ENCODE data around the gene FECH. TPM values are rescaled to one million over a fixed set of nuclear protein-coding genes. Genes with fewer than 3 reads are reported as not detected.
"Not testable (repeated sequence)": the region's sequence is repeated elsewhere in the genome, so short reads cannot be mapped to it uniquely, and the experiment has no call there.

The FECH gene
- 30.4 and 33.0 TPM in 2 replicates for total RNA-seq (2014; rRNA removed; shearing (Covaris generic))

GRCh38 chr18:57586251-57587049 is at the start of gene FECH:
Gene FECH (minus strand): TSS chr18:57586702. CDS start chr18:57586620, 82 bp downstream.
- peak within 1 kb of the TSS; percentile 90 for H3K4me3 ChIP-seq (ENCODE audit: insufficient read depth, low read depth, low read length)
- H3K36me3 ChIP-seq (replicated peaks; ENCODE audit: control insufficient read depth, insufficient read depth, low read length), result no peaks in the 10 kb centered on the region; the same call in 1 of the 2 replicates
- peak; percentile 82 for DNase-seq
- no peaks in the 10 kb centered on the region for H3K27me3 ChIP-seq (ENCODE audit: control insufficient read depth, insufficient read depth, low read length)

GRCh38 chr18:57635003-57635822 is 48.7 kb upstream of the FECH start:
- Histone ChIP-seq H3K4me3 (ENCODE audit: insufficient read depth, low read depth, low read length) (no peak overlapping the region), H3K36me3 (replicated peaks; ENCODE audit: control insufficient read depth, insufficient read depth, low read length) (no peaks in the 10 kb centered on the region), H3K27me3 (ENCODE audit: control insufficient read depth, insufficient read depth, low read length) (no peaks in the 10 kb centered on the region)
- DNase-seq, result no peak

DNA sequence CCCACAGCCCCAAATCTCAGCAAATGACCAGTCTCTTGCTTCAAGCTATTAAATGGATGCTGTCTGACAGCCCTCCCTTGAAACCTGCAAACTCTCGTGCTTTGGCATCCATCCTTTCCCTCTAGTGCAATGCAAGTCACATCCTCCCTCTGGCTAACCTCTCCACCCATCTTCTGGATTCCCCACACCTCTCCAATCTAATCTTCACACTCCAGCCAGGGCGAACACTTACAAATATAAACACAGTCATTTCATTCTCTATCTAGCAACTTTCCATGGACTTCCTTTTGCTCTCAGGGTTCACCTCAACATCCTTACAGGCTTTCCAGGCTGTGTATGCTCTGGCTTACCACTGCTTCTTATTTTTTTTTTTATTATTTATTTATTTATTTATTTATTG is 45.2 kb upstream of the FECH start:
- no peak for DNase-seq
- H3K36me3 ChIP-seq (replicated peaks; ENCODE audit: control insufficient read depth, insufficient read depth, low read length), result no peaks in the 10 kb centered on the region
- H3K4me3 ChIP-seq (ENCODE audit: insufficient read depth, low read depth, low read length), result no peak overlapping the region
- H3K27me3 ChIP-seq (ENCODE audit: control insufficient read depth, insufficient read depth, low read length), result no peaks in the 10 kb centered on the region

DNA sequence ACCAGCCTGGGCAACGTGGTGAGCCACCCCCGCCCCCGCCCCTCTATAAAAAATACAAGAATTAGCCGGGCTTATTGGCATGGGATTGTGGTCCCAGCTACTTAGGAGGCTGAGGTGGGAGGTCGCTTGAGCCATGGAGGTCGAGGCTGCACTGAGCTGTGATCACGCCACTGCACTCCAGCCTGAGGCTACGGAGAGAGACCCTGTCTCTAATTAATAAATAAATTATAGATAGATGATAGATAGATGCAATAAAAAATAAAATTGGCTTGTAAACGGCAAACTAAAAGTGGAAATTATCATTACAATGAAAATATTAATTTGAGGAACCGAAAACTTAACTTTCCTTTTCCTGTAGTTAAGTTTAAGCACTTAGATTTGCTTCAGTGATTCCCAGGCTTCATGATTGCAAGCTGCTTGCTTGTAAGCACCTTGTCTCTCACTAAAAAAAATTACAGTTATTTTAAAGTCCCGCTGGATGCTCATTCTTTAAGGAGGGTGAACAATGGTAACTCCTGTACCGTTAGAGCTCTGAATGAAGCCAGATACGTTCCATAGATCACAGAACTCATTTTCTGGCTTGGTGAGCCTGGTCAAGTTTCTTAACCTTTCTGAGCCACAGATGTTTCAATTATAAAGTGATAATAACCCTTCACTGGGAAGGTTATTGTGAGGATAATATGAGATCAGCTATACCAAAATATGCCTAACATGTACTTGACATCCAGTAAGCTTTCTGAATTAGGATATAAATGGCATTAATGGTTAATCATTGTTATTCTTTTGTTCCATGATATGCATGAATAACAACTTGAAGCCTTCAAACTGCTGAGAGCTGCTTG is 44.5 kb upstream of the FECH start:
- DNase-seq, result no peak
- no peaks in the 10 kb centered on the region for H3K27me3 ChIP-seq (ENCODE audit: control insufficient read depth, insufficient read depth, low read length)
- no peaks in the 10 kb centered on the region for H3K36me3 ChIP-seq (replicated peaks; ENCODE audit: control insufficient read depth, insufficient read depth, low read length)
- H3K4me3 ChIP-seq (ENCODE audit: insufficient read depth, low read depth, low read length), result peak overlapping the region; percentile 63

DNA sequence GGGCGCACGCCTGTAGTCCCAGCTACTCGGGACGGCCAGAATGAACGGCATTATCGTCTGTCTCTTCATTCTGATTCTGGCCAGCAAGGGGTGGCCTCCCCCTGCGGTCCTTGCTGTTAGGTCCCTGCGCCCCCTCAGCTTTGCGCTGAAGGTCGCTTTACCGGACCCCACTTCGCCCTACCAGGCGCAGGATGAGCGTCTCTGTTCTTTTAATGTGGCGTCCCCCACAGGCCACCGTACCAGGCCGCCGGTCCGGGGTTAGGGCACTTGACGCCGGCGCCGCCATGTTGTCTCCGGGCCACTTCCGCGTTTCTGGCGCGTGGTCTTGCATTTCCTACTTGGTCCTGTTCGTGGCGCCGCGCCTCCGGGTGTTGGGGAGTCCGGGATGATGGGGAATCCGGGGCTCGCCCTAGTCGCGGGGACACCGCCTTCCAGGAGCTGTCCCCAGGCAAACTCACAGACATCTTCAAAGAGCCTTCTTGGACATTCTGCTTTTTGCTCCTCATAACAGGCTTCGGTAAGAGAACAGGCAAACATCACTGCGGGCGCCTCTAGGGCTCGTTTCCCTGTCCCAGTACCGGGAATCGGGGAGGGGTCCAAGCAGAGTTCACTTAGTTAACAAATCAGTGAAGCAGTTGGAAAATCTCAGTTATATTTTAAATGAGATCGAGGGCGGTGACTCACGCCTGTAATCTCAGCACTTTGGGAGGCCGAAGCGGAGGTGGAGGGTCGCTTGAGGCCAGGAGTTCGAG is 43.7 kb upstream of the FECH start:
- Histone ChIP-seq H3K27me3 (ENCODE audit: control insufficient read depth, insufficient read depth, low read length) (no peaks in the 10 kb centered on the region), H3K36me3 (replicated peaks; ENCODE audit: control insufficient read depth, insufficient read depth, low read length) (no peaks in the 10 kb centered on the region), H3K4me3 (ENCODE audit: insufficient read depth, low read depth, low read length) (peak overlapping the region; percentile 63)
- peak; percentile 95 for DNase-seq

- Histone ChIP-seq H3K27me3 (ENCODE audit: control insufficient read depth, insufficient read depth, low read length) (no peaks in the 10 kb centered on the region), H3K4me3 (ENCODE audit: insufficient read depth, low read depth, low read length) (no peak overlapping the region; the same call in 1 of the 2 replicates), H3K36me3 (replicated peaks; ENCODE audit: control insufficient read depth, insufficient read depth, low read length) (no peaks in the 10 kb centered on the region)
- no peak for DNase-seq
Observed at GRCh38 chr18:57629422-57629821, 42.9 kb upstream of the FECH start.

DNA sequence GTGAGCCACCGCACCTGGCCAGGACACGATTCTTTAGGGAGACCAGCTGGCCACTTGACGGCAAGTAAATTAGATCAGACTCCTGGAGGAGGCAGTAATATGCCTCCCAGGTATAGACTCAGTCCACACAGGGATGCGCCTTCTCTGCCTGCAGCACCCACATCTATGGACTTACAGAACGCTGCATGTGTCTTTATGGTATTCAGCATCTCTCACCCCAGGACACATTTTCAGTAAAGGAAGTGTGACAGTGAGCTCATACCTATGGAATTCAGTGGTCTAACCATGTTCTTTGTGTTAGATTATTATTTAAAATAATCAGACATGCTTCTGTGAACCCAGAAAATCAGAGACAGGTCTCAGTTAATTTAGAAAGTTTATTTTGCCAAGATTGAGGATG is 41.0 kb upstream of the FECH start:
- DNase-seq, result no peak
- Histone ChIP-seq H3K27me3 (ENCODE audit: control insufficient read depth, insufficient read depth, low read length) (no peaks in the 10 kb centered on the region), H3K4me3 (ENCODE audit: insufficient read depth, low read depth, low read length) (no peak overlapping the region)

GRCh38 chr18:57624988-57625387 is 38.5 kb upstream of the FECH start:
- Histone ChIP-seq H3K4me3 (ENCODE audit: insufficient read depth, low read depth, low read length) (no peak overlapping the region), H3K27me3 (ENCODE audit: control insufficient read depth, insufficient read depth, low read length) (no peaks in the 10 kb centered on the region), H3K36me3 (replicated peaks; ENCODE audit: control insufficient read depth, insufficient read depth, low read length) (no peaks in the 10 kb centered on the region)
- no peak for DNase-seq

More for the DNA sequence above, 41.0 kb upstream of the FECH start:
- H3K36me3 ChIP-seq (replicated peaks; ENCODE audit: control insufficient read depth, insufficient read depth, low read length), result no peaks in the 10 kb centered on the region

DNA sequence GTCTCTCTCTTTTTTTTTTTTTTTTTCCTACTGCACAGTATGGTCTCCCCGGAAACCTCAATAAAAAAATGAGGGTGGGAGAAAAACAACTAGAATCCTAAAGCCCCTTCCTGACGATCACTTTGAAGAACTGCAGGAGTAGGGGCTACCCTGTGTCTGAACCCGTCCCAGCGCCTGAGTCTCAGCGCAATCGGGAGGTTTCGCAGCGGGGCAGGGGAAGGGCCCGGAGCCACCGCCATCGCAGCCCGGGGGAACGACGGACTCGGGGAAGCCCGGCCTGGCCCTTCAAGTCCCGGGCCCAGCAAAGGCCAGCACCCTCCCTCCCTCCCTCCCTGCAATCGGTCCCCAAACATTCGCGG is 34.7 kb upstream of the FECH start:
- peak; percentile 74 for DNase-seq
- H3K4me3 ChIP-seq (ENCODE audit: insufficient read depth, low read depth, low read length), result peak overlapping the region; percentile 86
- peaks cover 2% of the 10 kb centered on the region for H3K36me3 ChIP-seq (replicated peaks; ENCODE audit: control insufficient read depth, insufficient read depth, low read length)
- H3K27me3 ChIP-seq (ENCODE audit: control insufficient read depth, insufficient read depth, low read length), result no peaks in the 10 kb centered on the region

DNA sequence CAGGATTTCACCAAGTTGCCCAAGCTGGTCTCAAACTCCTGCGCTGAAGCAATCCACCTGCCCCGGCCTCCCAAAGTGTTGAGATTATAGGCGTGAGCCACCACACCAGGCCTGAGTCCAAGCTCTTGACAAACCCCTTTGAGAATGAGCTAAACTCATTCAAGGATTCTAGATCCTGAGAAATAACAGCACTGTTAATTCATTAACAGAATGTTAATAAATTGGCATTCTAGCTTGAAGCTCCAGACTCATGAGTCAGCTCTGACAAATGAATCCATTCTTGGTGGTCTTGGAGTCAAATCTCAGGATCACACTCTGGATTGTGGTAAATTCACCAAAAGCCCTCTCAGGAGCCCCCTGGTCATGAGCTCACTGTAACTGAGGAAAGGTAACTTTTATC is 33.4 kb upstream of the FECH start:
- no peak for DNase-seq
- Histone ChIP-seq H3K27me3 (ENCODE audit: control insufficient read depth, insufficient read depth, low read length) (no peaks in the 10 kb centered on the region), H3K4me3 (ENCODE audit: insufficient read depth, low read depth, low read length) (no peak overlapping the region), H3K36me3 (replicated peaks; ENCODE audit: control insufficient read depth, insufficient read depth, low read length) (peaks cover 7% of the 10 kb centered on the region)

DNA sequence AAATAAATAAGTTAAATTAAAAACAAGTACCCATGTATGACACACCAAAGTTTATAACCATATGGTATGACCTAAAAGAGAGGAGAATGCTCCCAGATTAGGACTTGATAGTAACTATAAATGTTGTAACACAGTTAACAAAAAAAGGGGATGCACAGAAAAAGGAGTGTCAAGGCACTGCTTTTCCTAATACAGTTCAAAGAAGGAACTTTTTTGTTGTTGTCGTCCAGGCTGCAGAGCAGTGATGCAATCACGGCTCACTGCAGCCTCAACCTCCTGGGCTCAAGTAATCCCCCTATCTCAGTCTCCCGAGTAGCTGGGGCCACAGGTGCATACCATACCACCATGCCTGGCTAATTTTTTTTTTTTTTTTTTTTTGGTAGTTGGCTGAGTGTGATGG is 32.4 kb upstream of the FECH start:
- Histone ChIP-seq H3K36me3 (replicated peaks; ENCODE audit: control insufficient read depth, insufficient read depth, low read length) (peaks cover 10% of the 10 kb centered on the region), H3K27me3 (ENCODE audit: control insufficient read depth, insufficient read depth, low read length) (no peaks in the 10 kb centered on the region)
- DNase-seq, result no peak

DNA sequence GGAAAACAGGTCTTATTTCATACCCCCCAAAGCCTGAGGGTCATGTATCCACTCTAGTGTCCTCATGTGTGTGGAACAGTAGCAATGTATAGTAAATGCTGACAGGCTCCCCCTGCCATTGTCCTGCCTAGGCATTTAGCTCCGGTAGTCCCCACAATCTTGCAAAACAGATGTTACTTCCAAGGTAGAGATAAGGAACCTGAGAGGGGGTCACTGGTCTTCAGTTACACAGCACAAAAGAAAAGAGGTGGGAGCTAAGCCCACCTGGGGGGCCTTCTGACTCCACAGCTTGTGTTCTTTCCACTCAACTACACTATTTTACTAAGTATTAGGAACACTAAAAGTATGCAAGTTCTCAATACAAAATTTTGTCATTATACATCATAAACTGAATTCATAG is 17.4 kb upstream of the FECH start:
- H3K36me3 ChIP-seq (replicated peaks; ENCODE audit: control insufficient read depth, insufficient read depth, low read length), result peaks cover 51% of the 10 kb centered on the region
- H3K27me3 ChIP-seq (ENCODE audit: control insufficient read depth, insufficient read depth, low read length), result no peaks in the 10 kb centered on the region
- H3K4me3 ChIP-seq (ENCODE audit: insufficient read depth, low read depth, low read length), result no peak overlapping the region
- no peak for DNase-seq

More for the DNA sequence above, 32.4 kb upstream of the FECH start:
- no peak overlapping the region for H3K4me3 ChIP-seq (ENCODE audit: insufficient read depth, low read depth, low read length)

GRCh38 chr18:57595347-57595746 is 8.8 kb upstream of the FECH start:
- no peak overlapping the region for H3K4me3 ChIP-seq (ENCODE audit: insufficient read depth, low read depth, low read length)
- peaks cover 8% of the 10 kb centered on the region for H3K36me3 ChIP-seq (replicated peaks; ENCODE audit: control insufficient read depth, insufficient read depth, low read length)
- DNase-seq, result no peak
- no peaks in the 10 kb centered on the region for H3K27me3 ChIP-seq (ENCODE audit: control insufficient read depth, insufficient read depth, low read length)

GRCh38 chr18:57592716-57593115 is 6.2 kb upstream of the FECH start:
- not testable (repeated sequence) for DNase-seq; H3K27me3 ChIP-seq (ENCODE audit: control insufficient read depth, insufficient read depth, low read length)

More at GRCh38 chr18:57592716-57593115, 6.2 kb upstream of the FECH start:
- not testable (repeated sequence) for H3K4me3 ChIP-seq (ENCODE audit: insufficient read depth, low read depth, low read length); H3K36me3 ChIP-seq (replicated peaks; ENCODE audit: control insufficient read depth, insufficient read depth, low read length)
